Measurements from ENCODE around the gene RTN4R.

DNA sequence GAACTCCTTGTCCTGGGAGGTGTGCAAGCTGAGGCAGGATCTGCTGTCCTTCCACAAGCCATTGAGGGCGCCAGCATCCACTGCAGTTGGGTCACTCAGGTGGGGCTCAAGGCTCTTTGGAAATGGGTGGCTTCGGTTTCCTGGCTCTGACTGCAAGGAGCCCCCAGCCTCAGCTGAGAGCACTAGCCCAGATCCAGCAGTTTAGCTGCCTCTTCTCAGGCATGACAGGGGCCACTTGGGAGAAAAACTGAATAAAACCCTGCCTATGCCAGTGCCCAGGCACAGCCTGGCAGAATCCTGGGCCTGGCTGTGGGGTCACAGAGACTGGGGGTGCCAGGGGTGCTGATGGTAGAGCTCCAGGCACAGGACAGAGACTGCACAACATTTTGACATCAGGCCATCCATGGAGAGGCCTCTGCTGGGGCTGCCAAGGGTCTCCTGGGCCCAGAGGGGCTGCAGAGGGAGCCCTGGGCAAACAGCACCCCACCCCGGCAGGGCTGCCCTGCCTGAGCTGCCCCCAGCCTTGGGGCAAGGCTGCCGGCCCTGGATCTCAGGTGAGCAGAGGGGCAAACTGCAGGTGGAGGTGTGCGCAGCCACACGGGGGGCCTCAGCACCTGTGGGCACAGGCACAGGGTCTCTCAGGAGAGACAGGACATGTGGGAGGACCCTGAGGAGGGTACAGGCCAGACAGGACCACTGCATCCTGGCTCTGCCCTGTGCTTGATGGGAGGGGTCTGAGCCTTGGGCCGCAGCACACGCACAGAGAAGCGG, 28.3 kb downstream of the RTN4R start:
- TF ChIP-seq, protein P1, sequence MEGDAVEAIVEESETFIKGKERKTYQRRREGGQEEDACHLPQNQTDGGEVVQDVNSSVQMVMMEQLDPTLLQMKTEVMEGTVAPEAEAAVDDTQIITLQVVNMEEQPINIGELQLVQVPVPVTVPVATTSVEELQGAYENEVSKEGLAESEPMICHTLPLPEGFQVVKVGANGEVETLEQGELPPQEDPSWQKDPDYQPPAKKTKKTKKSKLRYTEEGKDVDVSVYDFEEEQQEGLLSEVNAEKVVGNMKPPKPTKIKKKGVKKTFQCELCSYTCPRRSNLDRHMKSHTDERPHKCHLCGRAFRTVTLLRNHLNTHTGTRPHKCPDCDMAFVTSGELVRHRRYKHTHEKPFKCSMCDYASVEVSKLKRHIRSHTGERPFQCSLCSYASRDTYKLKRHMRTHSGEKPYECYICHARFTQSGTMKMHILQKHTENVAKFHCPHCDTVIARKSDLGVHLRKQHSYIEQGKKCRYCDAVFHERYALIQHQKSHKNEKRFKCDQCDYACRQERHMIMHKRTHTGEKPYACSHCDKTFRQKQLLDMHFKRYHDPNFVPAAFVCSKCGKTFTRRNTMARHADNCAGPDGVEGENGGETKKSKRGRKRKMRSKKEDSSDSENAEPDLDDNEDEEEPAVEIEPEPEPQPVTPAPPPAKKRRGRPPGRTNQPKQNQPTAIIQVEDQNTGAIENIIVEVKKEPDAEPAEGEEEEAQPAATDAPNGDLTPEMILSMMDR (IDR thresholded peaks at IDR 0.05) = no peak
- TF ChIP-seq FOXM1 (IDR thresholded peaks at IDR 0.05; ENCODE audit: low read depth) (no peak), SMC3 (IDR thresholded peaks at IDR 0.05; ENCODE audit: low read depth, low read length) (no peak), EP300 (IDR thresholded peaks at IDR 0.05; ENCODE audit: borderline replicate concordance in 1 of 2, low read depth in 1 of 2, low read length in 1 of 2) (no peak), POLR2AphosphoS5 (IDR thresholded peaks at IDR 0.05; ENCODE audit: low read depth, low read length) (no peak)
- TF ChIP-seq, protein P2, sequence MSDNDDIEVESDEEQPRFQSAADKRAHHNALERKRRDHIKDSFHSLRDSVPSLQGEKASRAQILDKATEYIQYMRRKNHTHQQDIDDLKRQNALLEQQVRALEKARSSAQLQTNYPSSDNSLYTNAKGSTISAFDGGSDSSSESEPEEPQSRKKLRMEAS (IDR thresholded peaks at IDR 0.05; ENCODE audit: low read depth) = no peak
